Umbilical cord (tissue), 2 donors: ENCODE results near the gene HLA-B. TPM values are rescaled to one million over a fixed set of nuclear protein-coding genes. Genes with fewer than 3 reads are reported as not detected.

Experiments used
- DNase-seq: peaks from one replicate; pipeline ENCODE4 v3.0.0-alpha.2; 2015; ENCODE audit warnings: low spot score
- total RNA-seq: library from RNA; depleted of rRNA; stranded (reverse); fragments of >200 nt; gene quantifications from one replicate; pipeline ENCODE4 v1.2.3, GENCODE V29; 2014; ENCODE audit warnings: low replicate concordance; ENCODE audit not compliant: insufficient read depth

Gene HLA-B
- total RNA-seq, 1 donor from 2014 or later = 113 TPM

DNA sequence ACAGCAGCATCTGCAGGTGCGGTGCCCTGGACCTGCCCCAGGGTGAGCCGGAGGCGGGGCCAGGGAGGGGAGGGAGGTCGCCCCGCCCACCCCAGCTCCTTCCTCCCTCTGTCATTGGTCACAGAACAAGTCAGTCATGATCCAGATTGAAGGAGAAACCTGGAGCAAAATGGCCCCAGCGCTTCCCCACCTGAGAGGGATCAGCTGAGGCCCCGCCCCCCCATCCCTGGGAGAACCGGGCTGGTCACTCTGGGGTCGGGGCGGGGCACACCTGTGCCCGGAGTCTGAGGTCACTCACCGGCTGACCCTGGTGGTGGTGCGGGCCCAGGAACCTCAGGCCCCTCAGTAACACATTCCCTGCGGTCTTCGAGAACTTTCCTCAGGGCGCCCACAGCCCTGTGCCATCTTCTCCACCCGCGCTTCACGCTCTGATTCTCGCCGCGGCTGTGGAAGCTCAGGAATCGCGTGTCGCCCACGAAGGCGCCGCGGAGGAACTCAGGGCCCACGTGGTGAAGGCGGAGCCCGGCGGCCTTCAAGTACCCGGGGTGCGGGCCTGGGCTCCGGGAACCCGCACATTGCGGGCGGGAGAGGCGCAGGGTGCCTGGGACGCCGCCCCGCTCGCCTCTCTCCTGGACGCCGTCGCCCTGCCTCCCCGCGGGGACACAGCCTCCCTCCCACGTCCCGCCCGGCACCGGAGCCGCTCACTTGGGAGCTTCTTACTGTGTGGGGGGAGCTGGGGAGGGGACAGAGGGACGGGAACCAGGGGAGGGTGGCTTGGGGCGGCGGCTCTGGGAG lies 48.7 kb downstream of the HLA-B start:
- no peak for DNase-seq

- no peak for DNase-seq
Observed at GRCh38 chr6:31307669-31308049, 49.3 kb downstream of the HLA-B start.

GRCh38 chr6:31305703-31306219 lies 51.2 kb downstream of the HLA-B start:
- no peak for DNase-seq

DNA sequence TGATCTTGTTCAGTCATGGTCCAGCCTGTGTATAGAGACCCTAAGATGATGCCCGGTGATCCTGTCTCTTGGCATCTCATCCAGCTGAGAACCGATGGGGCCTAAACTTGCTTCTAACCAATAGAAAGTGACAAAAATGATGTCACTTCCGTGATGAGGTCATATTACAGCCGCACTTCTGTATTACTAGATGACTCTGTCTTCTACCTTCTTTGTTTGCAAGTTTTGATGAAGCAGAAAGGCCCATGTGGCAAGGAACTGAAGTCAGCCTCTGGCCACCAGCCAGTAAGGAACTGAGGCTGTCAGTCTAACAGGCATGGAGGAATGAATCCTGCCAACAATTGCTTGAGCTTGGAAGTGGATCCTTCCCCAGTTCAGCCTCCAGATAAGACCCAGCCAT lies 52.3 kb downstream of the HLA-B start:
- no peak for DNase-seq

Other genes starting within 250 kb of the HLA-B start
- not detected for gene C6orf15, start 244.6 kb downstream of the HLA-B start, total RNA-seq
- gene PSORS1C1, start 242.4 kb downstream of the HLA-B start, total RNA-seq = 1.2 TPM
- 2.4 TPM for gene CDSN, start 236.7 kb downstream of the HLA-B start, total RNA-seq
- not detected for gene PSORS1C2, start 218.1 kb downstream of the HLA-B start, total RNA-seq
- gene CCHCR1, start 199.4 kb downstream of the HLA-B start, total RNA-seq = 31.8 TPM
- gene TCF19, start 198.6 kb downstream of the HLA-B start, total RNA-seq = 6.5 TPM
- gene POU5F1, start 186.5 kb downstream of the HLA-B start, total RNA-seq = 4.1 TPM
- 107 TPM for gene HLA-C, start 85.1 kb downstream of the HLA-B start, total RNA-seq
- gene MICA, start 46.4 kb upstream of the HLA-B start, total RNA-seq = 6.0 TPM
- 0.24 TPM for gene MICB, start 141.0 kb upstream of the HLA-B start, total RNA-seq
- not detected for gene MCCD1, start 171.8 kb upstream of the HLA-B start, total RNA-seq
- gene DDX39B, start 184.8 kb upstream of the HLA-B start, total RNA-seq = 185 TPM
- 3.6 TPM for gene ATP6V1G2, start 189.4 kb upstream of the HLA-B start, total RNA-seq
- 28.6 TPM for gene NFKBIL1, start 190.4 kb upstream of the HLA-B start, total RNA-seq
- not detected for gene LTA, start 215.1 kb upstream of the HLA-B start, total RNA-seq
- 1.4 TPM for gene TNF, start 218.4 kb upstream of the HLA-B start, total RNA-seq
- gene LTB, start 225.2 kb upstream of the HLA-B start, total RNA-seq = 0.96 TPM
- gene LST1, start 229.1 kb upstream of the HLA-B start, total RNA-seq = not detected
- gene NCR3, start 235.8 kb upstream of the HLA-B start, total RNA-seq = not detected